Colon (tissue), 2 donors: ENCODE measurements around the gene IL1B.

Experiments
- FAIRE-seq: peaks from 2 replicates; lab custom pipeline; 2012; peaks lifted over from hg19 to GRCh38; lab: Jason Lieb, UNC
- donor health status: control.
- donor health status: control.

Gene IL1B

DNA sequence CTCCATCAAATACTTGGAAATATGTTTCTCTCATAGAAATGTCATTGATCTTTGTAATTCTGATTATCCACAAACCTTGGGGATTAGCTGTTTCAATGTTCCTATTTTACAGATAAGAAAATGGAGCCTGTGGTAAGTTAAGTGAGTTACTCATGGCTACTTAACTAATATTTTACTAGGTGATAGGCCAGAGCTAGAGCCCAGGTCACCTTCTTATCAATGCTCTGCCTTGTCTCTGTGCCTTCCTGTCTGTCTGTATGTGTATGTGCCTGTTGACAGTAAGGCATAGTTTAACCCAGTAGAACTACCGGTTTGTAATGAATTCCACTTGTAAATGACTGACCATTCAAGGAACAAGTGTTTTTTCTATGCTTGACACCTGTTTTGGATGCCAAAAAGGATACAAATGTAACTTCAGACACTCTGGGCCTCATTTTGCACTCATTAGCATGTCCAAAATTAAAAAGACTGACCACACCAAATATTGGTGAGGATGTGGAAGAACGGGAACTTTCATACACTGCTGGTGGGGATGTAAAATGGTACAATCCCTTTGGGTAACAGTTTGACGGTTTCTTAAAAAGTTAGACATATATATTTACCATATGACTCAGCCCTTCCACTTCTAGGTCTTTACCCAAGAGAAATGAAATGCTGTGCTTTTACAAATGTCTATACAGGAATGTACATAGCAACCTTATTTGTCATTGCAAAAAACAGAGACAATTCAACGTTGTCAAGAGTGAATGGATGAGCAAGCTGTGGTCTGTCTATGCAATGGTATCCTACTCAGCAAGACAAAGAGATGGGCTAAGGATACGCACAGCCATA is 32.7 kb downstream of the IL1B start:
- no peak for FAIRE-seq

DNA sequence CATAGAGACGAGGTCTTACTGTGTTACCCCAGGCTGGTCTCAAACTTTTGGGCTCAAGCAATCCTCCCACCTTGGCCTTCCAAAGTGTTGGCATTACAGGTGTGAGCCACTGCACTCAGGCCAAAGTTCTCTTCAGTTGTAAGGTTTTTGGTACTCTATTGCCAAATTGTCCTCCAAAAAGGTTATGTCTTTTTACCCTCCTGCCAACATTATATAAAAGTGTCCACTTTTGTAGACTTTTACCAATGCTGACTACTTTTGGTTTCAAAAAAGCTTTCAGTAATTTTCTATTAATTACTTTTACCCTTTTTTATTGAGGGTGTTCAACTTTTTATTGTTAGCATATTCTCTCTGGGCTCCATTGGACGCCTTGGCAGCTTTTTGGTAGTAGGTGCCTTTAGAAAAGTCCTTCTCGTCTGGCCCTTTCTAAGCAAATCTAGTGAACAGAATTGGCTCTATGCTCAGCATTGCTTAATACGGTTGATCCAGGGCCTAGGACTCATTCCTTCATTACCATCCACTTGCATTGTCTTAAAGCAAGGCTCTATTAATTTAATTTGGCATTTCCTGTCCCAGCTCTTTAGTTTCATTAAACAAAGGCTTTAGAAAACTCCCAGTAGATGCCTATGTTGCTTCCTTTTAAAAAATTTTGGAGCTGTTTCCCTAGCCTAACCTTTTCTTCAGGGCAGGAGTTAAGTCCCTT is 35.5 kb downstream of the IL1B start:
- FAIRE-seq = no peak

DNA sequence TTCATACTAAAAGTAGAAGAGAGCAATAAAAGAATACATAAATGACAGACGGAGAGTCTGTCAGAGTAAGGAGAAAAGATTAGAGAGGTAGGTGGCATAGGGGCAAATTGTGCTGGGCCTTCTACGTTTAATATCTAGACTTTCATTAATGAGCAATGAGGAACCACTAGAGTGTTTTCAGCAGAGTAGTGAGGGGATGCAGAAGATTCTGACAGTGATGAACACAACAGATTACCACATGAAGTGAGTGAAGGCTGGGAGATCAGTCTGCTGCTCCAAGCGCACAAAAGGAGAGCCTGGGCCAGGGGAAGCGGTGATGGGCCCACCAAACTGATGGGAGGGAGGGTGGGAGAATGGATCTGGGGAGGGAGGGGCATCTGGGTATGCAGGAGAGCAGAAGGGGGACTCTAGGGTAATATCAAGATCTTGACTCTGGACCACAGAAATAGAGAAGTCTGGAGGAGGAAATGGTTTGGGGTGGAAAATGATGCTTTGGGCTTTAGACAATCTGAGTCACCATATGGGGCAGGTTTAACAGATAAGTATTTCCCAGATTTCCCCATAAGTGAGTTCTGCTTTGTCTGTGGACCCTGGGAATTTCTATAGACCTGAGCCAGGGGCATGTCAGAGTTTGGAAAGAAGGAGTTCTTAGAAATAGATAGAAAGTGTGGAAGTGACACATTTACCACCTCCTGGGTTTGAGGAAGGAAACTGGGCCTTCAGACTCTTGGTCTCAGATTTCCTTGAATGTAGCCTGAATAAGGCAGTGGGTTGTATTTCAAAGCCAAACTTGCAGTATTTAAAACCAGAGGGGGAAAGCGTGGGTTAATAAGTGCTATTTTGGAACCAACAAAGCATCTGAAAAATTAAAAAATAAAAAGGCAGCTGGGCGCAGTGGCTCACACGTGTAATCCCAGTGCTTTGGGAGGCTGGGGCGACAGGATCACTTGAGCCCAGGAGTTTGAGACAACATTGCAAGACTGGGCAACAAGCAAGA is 37.3 kb downstream of the IL1B start:
- FAIRE-seq = no peak

DNA sequence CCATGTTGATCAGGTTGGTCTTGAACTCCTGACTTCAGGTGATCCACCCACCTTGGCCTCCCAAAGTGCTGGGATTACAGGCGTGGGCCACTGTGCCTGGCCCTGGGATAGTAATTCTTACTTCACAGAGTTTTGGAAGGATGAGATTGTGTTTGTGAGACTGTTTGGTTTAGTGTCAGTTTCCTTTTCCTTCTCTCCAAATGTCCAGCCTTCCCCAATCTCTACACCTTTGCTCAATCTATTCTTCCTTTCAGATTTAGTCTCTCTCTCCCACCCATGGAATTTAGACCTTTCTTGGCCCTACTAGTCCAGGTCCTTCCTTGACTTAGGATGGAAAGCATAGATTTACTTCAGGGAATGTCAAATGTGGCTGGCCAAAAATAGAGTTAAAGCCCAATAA is 40.1 kb downstream of the IL1B start:
- no peak for FAIRE-seq

DNA sequence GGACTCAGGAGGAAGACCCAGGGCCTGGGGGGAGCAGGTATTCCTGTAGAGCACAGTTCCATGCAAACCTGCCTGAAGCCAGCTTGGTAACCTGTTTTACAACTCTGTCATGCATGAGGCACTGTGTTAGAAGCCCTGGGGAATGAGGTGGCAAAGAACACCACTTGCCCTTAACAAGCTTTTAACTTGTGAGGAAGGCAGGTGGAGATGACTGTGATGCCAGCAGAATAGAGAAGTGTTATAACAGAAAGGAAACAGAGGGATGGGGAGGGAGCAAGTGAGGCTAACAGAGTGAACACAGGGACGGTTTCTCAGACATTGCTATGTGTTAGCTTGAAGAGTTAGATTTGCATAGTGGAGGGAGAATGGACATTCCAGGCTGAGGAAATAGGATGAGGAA is 40.8 kb downstream of the IL1B start:
- FAIRE-seq = no peak

DNA sequence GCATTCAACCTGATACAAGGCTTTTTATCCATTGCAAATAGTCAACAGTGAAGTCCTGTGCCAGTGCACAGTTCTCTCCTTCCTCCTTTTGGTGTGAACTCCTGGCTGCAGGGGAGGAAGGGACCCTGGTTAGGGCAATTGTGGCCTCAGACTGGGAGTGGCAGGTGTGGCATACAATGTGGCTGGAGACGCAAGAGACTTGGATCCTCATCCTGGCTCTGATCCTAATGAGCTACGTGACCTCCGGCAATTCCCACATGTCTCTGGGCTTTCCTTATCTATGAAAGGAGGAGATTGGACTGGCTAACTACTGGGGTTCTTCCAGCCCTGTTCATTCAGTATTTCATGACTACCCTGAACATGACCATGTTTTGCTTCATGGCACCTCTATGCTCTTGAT is 41.7 kb downstream of the IL1B start:
- no peak for FAIRE-seq

DNA sequence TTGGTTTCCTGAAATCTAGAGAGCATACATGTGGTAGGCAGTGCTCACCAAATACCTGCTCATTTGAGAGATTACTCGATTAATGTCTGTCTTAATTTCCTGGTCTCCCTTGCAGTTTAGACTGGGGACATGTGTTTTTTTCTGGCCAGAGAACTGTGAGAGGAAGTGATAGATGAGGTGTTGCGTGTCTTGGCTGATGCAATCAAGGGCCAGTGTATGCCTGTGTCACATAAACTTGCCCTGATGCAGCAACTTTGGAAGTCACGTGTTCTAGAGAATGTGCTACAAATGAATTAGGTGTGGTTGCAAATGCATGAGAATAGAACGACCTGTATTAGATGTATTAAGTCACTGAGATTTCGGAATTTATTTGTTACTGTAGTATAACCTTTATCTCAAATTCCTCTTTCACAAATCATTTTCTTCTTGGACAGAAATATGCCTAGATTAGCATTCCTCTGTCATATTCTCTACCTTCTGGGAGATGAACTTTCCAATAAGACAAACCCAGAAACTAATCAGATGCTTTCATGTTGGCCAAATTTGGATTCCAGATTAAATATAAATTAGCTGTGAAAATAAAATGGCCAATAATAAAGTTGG is 42.3 kb downstream of the IL1B start:
- FAIRE-seq = no peak

DNA sequence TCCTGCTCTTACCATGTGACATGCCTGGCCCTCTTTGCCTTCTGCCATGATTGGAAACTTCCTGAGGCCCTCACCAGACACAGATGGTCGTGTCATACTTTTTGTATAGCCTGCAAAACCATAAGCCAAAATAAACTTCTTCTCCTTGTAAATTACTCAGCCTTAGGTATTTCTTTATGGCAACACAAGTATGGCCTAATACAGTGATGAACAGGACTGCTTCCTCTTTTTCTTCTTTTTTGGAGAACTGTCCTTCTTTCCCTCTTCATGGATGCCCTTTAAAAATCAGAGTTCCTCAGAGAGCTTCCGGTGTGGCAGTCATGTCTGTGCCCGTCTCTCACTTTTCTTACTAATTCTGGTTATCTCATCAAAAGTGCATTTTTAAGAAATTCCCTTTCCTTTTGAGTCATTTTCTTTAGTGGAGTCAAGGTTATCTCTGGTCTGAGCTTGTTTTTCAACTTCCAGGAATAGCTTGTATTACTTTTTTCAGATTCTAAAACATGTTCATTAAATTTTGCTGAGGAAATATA is 43.1 kb downstream of the IL1B start:
- no peak for FAIRE-seq

DNA sequence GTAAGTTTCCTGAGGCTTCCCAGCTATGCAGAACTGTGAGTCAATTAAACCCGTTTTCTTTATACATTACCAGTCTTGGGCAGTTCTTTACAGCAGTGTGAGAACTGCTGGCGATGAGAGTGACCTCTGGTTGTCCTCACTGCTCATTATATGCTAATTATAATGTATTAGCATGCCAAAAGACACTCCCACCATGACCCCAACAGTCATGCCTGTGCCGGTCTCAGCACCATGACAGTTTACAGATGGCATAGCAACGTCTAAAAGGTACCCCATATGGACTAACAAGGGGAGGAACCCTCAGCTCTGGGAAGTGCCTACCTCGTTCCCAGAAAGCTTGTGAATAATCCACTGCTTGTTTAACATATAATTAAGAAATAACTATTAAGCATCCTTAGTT is 44.2 kb downstream of the IL1B start:
- no peak for FAIRE-seq

DNA sequence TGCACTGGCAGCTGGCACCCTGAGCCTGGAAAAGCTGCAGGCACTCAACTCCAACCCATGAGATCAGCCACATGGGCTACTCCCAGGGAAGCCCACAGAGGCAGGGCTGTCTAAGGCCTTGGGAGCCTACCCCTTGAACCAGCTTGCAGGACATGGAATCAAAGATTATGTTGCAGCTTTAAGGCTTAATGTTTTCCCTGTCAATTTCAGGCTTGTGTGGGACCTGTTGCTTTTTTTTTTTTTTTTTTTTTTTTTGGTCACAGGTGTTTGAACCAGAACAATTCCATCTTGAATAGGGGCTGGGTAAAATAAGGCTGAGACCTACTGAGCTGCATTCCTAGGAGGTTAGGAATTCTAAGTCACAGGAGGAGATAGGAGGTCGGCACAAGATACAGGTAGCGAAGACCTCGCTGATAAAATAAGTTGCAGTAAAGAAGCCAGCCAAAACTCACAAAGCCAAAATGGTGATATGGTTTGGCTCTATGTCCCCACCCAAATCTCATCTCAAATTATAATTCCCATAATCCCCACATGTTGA is 44.8 kb downstream of the IL1B start:
- no peak for FAIRE-seq

DNA sequence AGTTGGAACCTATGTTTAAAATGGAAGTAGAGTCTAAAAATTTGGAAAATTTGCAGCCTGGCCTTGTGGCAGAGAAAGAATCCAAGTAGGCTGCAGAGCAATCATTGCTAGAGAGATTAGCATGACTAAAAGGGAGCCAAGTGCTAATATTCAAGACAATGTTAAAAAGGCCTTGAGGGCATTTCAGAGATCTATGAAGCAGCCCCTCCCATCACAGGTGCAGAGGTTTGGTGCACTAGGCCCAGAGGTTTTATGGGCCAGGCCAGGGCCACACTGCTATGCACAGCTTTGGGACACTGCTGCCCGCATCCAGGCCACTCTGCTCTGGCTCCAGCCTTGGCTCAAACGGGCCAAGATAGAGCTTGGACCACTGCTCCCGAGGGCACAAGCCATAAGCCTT is 45.6 kb downstream of the IL1B start:
- FAIRE-seq = no peak

DNA sequence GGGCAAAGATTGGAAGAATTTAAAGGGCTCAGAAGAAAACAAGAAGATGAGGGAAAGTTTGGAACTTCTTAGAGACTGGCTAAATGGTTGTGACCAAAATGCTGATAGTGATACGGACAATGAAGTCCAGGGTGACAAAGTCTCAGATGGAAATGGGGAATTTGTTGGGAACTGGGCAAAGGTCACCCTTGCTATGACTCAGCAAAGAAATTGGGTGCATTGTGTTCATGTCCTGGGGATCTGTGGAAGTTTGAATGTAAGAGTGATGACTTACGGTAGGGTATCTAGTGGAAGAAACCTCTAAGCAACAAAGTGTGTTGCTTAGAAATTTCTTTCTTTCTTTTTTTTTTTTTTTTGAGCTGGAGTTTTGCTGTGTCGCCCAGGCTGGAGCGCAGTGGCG is 46.3 kb downstream of the IL1B start:
- no peak for FAIRE-seq

DNA sequence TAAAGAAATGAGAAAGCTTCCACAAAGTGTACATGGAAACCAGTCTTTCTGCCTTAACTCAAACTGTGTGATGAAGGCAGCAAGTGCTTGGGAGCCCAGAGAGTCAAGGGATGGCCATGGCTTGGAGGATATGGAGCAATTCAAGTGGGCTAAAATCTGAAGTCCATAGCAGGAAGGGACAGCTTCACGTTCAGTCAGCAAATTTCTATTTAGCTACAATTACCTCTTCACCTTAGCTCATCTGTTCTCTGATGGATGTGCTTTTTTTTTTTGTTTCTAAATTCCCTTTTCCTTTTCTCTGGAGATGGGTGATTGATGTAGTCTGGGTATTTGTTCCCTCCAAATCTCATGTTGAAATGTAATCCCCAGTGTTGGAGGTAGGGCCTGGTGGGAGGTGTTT is 47.4 kb downstream of the IL1B start:
- no peak for FAIRE-seq

DNA sequence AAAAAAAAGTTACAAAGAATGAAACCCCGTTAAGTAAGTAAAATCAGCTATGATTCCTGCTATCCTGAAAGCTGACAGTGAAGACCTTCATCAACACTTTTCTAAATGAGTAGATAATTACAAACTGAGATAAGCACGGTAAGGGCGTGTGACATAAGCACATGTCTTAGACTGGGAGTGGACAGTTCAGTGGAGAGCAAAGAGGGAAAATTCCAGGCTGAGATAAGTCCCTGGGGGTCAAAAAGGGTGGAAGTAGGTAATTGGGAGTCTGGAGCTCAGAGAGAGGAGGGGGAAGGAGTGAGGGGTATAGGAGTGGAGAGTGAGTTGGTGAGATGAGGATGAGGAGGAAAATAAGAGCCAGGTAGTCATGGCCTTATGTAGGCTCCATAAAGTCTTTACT is 47.9 kb downstream of the IL1B start:
- no peak for FAIRE-seq

DNA sequence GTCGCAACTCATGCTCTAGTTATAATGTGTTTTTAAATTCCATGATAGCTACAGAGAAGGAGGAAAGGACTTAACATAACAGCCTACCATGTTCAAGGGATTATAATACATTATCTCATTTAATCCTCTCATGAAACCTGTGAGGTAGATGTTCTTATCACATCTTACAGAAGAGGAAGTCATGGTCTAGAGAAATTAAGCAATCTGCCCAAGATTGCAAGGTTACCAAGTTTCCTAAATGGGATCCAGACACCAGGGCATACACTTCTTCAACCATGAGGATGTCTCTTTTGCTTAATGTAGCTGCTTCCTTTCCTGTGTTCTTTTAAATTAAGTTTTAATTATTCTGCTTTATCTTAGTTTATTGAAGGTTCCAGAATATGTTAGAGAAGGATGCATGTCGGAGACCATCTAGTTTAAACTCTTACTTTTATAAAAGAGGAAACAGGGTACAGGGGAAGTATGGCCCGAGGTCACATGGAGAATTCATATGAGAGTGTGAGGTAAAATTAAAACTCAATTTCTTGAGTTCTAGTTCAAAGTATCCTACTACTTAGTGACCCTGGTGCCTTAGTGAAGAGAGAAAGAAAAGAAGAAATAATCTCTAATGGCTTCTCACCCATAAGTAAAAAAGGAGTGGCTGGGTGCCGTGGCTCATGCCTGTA is 48.7 kb downstream of the IL1B start:
- no peak for FAIRE-seq

DNA sequence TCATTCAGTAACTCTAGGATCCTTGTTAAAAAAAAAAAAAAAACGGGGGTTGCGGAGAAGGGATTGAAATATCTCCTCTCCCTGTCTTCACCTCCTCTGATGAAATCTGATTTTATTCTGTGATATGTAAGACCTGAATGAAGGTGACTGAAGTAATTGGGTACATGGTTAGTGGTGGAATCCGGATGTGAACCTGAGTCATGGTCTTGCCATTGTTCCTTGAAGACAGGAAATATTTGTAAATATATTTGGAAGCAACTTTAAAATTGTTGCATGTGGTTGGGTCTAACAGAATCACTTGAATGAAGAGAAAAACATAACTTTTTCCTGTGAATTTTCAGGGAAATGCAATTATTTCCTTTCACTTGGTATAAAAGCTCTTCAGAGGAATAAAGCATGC is 49.3 kb downstream of the IL1B start:
- FAIRE-seq = no peak

DNA sequence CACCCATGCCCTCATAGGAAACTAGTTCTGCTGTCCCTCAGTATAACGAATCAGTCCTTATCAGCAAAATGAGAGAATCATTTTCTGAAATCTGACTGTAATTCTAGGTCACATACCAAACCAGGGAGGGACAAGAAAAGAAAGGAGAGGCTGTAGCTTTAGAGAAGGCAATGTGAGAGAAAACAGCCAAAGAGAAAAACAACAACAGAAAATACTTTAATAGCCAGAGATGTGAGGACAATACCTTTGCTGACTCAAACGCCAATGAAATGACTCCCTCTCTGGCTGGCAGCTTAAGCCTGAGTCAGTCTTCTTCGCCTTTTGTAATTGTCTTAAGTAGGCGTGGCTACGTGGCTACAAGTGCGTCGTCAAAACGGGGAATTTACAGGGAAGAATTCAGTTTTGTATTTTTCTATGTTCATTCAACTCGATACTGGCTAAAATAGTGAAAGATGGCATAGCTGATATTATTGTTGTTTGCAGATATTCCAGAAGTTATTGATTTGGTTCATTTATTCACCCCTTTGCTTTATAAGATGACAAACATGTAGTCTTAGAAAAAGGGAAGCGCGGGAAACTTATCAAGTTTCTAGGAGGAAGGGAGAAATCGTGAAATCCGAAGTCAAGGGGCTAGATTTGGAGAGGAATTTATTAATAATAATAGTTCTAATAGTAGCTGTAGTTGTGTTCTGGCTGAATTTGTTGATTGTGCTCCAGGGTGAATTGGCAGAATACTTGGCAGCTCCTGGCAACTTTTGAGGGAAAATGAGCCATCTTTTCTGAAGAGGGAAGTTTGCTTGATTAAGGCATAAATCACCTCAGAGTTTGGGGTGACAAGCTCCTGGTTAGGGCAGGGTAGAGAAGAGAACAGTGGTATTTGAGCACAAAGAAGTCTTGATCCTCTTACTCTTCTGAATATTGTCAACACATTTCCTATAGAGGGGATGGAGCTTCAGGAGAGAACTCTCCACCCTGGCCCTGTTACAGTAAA is 52.1 kb downstream of the IL1B start, which contains the start of gene IL1A:
TSS of gene IL1A (minus strand) at position 295 of the 991 bp plus-strand sequence. CDS start 723 bp downstream, outside the sequence.
- no peak for FAIRE-seq

DNA sequence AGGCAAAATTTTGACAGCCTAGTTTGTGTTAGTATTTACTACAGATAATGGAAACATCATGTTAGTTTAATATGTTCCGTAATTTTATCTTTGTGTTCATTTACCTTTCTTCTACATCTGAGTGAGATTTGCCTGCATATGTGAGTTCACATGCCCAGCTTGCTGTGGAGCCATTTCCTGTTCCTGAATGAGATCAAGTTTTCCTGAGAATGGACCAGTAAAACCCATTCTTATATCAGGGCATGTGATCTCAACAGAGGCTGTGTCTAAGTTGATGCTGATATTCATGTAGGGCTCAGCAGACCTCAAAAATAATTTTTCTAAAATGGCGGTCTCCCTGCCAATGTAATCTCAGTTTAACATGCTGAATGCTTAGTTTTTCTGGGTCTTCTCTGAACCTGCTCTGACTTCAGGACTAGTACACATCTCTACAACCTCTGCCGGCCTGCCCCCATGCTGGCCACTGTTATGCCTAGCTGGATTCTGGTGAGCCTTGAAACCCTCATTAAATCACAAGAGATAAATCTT is 53.3 kb downstream of the IL1B start:
- no peak for FAIRE-seq

DNA sequence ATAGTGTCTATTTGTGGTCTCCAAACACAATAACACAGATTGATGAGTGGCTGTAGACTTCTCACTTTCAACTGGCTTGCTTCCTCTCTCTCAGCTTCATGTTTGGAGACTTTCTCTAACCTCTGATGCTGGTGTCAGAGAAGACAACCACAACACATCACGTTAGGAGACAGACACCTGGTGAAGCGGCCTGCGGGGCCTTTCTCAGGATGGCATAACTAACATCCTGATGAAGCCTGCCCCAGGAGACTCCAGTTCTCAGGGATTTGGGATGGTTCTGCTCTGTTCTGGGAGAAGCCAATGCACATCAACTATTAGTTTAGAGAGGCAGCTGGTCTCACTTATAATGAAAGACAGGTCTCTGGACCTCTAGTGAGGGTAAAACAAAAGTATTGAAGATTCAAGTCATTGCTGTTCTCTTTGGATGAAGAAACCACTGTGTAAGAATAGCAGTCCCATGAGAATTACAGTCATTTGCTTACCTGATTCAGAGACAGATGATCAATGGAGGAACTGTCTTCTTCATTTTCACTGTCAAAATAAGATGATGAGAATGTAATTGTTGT is 54.3 kb downstream of the IL1B start:
- FAIRE-seq = no peak
